NCI-H2029 treated with DMSO at 0.1 percent for 48 hours (cell line): Measurements from ENCODE around the gene OR52J3.
"Not testable (repeated sequence)": the region's sequence is repeated elsewhere in the genome, so short reads cannot be mapped to it uniquely, and the experiment has no call there.

Experiments used
- DNase-seq: peaks from one replicate; lab custom pipeline; 2025; lab: John Stamatoyannopoulos, UW

The OR52J3 gene

DNA sequence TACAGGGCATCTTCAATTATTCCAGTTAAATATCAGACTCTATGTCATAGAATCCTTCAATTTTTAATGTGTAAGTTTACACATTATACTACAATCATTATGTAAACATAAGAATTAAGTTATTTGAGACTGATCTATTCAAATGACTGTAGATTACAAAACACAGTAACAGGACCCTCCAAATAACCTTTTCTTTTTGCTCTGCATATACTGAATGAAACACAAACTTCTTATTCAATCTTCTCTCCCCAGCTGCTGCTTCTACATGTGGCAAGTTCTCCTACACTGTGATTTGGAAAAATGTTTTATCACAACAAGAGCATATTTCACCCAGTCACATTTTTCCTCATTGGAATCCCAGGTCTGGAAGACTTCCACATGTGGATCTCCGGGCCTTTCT lies at the start of gene OR52J3:
OR52J3 (plus strand) TSS at position 301 of the 400 bp plus-strand sequence; CDS start at position 301, 0 bp downstream.
- no peak for DNase-seq

DNA sequence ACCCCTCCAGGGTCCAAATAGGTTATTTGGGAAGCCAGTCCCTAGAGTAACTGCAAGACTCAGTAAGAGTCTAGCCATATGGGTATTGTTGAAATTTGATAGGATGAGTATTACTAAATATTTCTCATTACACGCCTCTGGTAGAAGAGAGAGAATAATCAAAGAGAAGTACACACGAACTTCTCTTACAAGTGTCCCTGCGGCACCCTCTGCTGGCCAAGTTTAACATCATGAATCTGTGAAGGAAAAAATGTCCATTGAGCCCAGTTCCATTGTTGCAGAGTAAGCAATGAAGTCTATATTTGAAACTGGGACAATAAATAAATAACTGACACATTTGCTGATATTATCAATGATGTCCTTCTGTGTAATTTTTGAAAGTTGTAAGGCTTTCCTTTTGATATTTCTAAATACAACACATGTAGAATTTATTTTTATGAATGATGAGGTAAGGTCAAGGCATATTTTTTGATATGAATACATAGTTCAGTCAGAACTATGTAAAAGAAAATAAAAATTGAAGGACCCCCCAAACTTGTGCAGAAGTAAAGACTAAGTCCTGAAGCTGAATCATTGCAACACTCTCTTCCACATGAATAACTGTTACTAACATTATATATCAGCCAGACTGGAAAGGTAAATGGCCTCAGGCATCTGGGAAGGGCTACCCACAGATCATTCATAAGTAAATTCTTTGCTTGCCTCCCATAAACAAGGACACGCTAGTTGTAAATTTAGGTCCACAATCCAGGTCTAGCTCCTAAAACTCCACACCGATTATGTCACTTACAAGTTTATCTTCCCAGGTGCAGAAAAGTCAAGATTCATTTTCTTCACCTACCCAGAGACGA lies 41.7 kb upstream of the OR52J3 start:
- DNase-seq: peak; percentile 58

DNA sequence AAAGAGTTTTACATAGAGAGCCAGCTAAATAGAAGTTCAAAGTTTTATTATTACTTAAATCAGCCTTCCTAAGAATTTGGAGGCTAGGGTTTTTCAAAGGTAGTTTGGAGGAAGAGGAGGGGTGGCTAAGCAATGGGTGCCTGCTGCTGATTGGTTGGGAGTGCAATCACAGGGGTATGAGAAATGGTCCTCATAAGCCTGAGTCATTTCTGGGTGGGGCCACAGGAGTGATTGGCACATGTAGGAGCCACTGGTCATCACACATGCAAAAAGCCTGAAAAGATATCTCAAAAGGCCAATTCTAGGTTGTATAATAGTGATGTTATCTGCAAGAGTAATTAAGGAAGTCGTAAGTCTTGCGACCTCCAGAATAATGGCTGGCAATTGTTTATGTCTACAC lies 38.8 kb upstream of the OR52J3 start:
- DNase-seq: no peak

- DNase-seq: no peak
These were observed 35.1 kb upstream of the OR52J3 start for GRCh38 chr11:5011254-5011653.

- DNase-seq: no peak
These were observed 33.3 kb upstream of the OR52J3 start for GRCh38 chr11:5013012-5013411.

DNA sequence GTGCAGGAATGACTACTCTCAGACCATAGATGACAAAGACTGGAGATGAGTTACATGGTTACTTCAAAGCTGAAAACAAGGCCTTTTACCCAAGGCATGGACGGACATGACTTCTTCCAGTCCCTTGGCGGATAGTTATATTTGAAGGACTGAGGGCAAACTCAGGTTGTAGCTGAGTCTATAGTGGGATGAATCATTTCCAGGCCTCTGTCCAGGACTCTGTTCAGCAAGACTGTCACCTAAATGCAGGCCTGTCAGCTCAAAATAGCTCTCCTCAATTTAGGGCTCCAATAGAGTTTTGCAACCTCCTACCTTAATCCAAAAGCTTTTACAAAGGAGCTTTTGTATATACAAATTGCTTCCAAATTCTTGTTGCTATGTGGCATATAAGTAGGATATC lies 24.3 kb upstream of the OR52J3 start:
- no peak for DNase-seq

DNA sequence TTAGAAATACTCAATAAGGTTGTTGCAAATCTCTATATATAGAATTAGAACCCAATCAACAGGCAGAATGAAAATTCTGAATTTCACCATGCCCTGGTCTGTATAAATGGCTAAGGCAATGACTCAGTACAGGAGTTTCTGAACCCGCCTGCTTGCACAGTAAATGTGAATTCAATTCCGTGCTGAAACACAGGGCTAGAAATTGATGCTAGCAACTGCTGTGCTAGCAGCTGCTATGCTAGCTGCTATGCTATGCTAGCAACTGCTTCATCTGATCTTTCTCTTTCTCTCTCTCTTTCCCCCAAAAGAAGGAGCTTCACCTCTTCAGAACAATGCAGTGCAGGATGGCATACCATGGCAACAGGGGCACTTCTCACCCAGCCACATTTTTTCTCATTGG lies 9.7 kb upstream of the OR52J3 start:
- no peak for DNase-seq

- no peak for DNase-seq
These were observed 8.4 kb upstream of the OR52J3 start for GRCh38 chr11:5037926-5038325.

DNA sequence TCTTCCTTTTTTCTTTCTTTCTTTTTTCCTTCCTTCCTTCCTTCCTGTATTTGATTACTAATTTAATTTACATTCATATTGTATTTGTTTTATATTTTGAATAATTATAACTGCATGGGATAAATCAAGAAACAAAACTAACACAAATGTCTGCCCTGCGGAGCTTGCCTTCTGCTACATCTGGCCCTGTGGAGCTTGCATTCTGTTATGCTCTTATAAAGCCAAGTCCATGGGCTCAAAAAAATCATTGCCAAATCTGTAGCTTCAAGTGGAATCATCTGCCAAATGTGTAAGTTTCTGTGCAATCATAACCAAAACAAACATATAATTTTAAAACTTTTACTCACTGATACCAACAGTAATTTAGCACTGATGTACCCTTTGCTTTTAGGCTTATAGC lies 8.0 kb upstream of the OR52J3 start:
- no peak for DNase-seq

GRCh38 chr11:5040876-5041275 lies 5.5 kb upstream of the OR52J3 start:
- DNase-seq: no peak

GRCh38 chr11:5042091-5042490 lies 4.2 kb upstream of the OR52J3 start:
- no peak for DNase-seq

- no peak for DNase-seq
These were observed 2.9 kb upstream of the OR52J3 start for GRCh38 chr11:5043380-5043779.

DNA sequence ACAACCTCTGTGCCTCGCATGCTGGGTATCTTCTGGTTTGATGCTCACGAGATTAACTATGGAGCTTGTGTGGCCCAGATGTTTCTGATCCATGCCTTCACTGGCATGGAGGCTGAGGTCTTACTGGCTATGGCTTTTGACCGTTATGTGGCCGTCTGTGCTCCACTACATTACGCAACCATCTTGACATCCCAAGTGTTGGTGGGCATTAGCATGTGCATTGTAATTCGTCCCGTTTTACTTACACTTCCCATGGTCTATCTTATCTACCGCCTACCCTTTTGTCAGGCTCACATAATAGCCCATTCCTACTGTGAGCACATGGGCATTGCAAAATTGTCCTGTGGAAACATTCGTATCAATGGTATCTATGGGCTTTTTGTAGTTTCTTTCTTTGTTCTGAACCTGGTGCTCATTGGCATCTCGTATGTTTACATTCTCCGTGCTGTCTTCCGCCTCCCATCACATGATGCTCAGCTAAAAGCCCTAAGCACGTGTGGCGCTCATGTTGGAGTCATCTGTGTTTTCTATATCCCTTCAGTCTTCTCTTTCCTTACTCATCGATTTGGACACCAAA lies 516 bp downstream of the OR52J3 start:
- DNase-seq: no peak

- not testable (repeated sequence) for DNase-seq
These were observed 12.4 kb downstream of the OR52J3 start for GRCh38 chr11:5058679-5059078.

DNA sequence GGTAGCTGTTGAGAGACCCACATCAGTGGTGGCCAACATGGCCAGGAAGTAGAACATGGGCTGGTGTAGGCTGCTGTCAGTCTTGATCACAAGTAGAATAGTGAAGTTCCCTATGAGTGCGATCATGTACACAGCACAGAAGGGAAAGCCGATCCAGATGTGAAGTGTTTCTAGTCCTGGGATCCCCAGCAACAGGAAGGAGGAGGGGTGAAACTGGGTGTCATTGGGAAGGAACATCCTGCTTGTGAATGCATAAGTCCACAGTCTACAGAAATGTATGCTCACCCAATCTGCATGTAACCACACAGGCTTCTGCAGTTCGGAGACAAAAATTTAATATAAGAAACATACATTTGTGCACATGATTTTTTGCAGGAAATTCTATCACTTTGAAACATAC lies 13.1 kb downstream of the OR52J3 start, which contains the start of gene OR52E2:
OR52E2 (minus strand) TSS at position 237 of the 400 bp plus-strand sequence; CDS start at position 237, 0 bp downstream.
- no peak for DNase-seq

- no peak for DNase-seq
These were observed 18.7 kb downstream of the OR52J3 start for GRCh38 chr11:5065027-5065426.

- no peak for DNase-seq
These were observed 22.9 kb downstream of the OR52J3 start, which contains the start of gene OR52E1 for GRCh38 chr11:5069272-5069671. Gene OR52E1 (plus strand): TSS chr11:5069572.

- no peak for DNase-seq
These were observed 25.5 kb downstream of the OR52J3 start for GRCh38 chr11:5071799-5072198.

- no peak for DNase-seq
These were observed 35.1 kb downstream of the OR52J3 start for GRCh38 chr11:5081405-5081804.

- DNase-seq: no peak
These were observed 37.3 kb downstream of the OR52J3 start for GRCh38 chr11:5083602-5084001.

DNA sequence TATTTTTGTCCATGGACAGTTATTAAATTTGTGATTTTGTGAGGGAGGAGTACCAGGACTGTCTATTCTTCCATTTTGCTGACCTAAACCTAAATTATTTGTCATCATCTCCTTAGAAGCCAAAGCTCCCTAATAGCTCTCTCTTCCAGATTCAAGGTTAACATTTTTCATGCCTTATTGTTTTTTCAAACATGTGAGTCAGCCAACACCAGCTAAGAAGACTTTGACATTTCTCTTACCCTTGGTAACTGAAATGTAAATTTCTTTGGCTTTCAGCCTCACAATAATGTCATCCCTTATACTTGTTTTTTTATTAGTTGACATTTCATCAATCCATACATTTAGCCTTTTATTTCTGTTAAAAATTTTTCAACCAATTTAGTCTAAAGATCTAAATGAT lies 42.2 kb downstream of the OR52J3 start:
- no peak for DNase-seq

- no peak for DNase-seq
These were observed 44.3 kb downstream of the OR52J3 start for GRCh38 chr11:5090668-5091067.

GRCh38 chr11:5092821-5093585 lies 46.7 kb downstream of the OR52J3 start:
- DNase-seq: no peak
